Liver (tissue), 9 donors: ENCODE results near the gene SCAF1. TPM values are rescaled to one million over a fixed set of nuclear protein-coding genes. Genes with fewer than 3 reads are reported as not detected.

Experiments used
- DNase-seq: peaks from one replicate; pipeline ENCODE4 v3.0.0-alpha.2; 2017; ENCODE audit warnings: low spot score
- H3K27ac ChIP-seq, 2 donors: one replicate each; pipeline ENCODE4 v1.7.0; 2013; ENCODE audit warnings: inconsistent platforms in 2 of 2, low read length in 2 of 2, control low read depth in 1 of 2, low read depth in 1 of 2, mild to moderate bottlenecking in 1 of 2
- H3K27me3 ChIP-seq, 4 donors: one replicate each; pipeline versions ENCODE4 v1.6.1 to v1.7.0; 2013; ENCODE audit warnings: low read length in 3 of 4, inconsistent platforms in 1 of 4, mild to moderate bottlenecking in 1 of 4, moderate library complexity in 1 of 4; ENCODE audit not compliant: control insufficient read depth in 4 of 4, insufficient read depth in 4 of 4
- H3K36me3 ChIP-seq, 4 donors: one replicate each; pipeline versions ENCODE4 v1.6.1 to v1.7.0; 2013; ENCODE audit warnings: low read length in 3 of 4, mild to moderate bottlenecking in 3 of 4, low read depth in 1 of 4, moderate library complexity in 1 of 4; ENCODE audit not compliant: control insufficient read depth in 4 of 4, insufficient read depth in 3 of 4
- H3K4me1 ChIP-seq, 4 donors: one replicate each; pipeline versions ENCODE4 v1.6.1 to v1.7.0; 2013; ENCODE audit warnings: low read length in 3 of 4, mild to moderate bottlenecking in 3 of 4, moderate library complexity in 1 of 4; ENCODE audit not compliant: control insufficient read depth in 4 of 4, insufficient read depth in 4 of 4
- H3K4me3 ChIP-seq, 3 donors: one replicate each; pipeline versions ENCODE4 v1.6.1 to v1.7.0; 2013; ENCODE audit warnings: low read length in 3 of 3, control low read depth in 1 of 3, low read depth in 1 of 3, mild to moderate bottlenecking in 1 of 3
- H3K9ac ChIP-seq, 2 donors: one replicate each; pipeline ENCODE4 v1.7.0; 2013; ENCODE audit warnings: low read length in 2 of 2, mild to moderate bottlenecking in 2 of 2, moderate library complexity in 2 of 2, control low read depth in 1 of 2, low read depth in 1 of 2
- H3K9me3 ChIP-seq, 4 donors: one replicate each; pipeline versions ENCODE4 v1.6.1 to v1.7.0; 2013; ENCODE audit warnings: low read length in 3 of 4; ENCODE audit not compliant: control insufficient read depth in 4 of 4
- ATF3 ChIP-seq: IDR thresholded peaks from 2 replicates; pipeline ENCODE4 v1.6.1; 2016; ENCODE audit warnings: antibody characterized with exemption
- CTCF ChIP-seq: fragments of 150-350 bp; IDR thresholded peaks from 2 replicates; pipeline ENCODE4 v1.5.1; 2017; ENCODE audit warnings: improper control_type of control experiment, low read depth, low read length; ENCODE audit not compliant: missing input control
- EGR1 ChIP-seq, 2 donors: IDR thresholded peaks; 2 replicates each; pipeline ENCODE4 v1.6.1; 2016 to 2018; ENCODE audit warnings: antibody characterized with exemption in 2 of 2, low read depth in 2 of 2
- FOXA1 ChIP-seq: IDR thresholded peaks from 2 replicates; pipeline ENCODE4 v1.6.1; 2016; ENCODE audit warnings: antibody characterized with exemption
- FOXA2 ChIP-seq: IDR thresholded peaks from 2 replicates; pipeline ENCODE4 v1.6.1; 2016; ENCODE audit warnings: antibody characterized with exemption
- GABPA ChIP-seq, 2 donors: IDR thresholded peaks in 1 of 2; conservative IDR thresholded peaks in 1 of 2; 2 replicates each; pipeline ENCODE4 v1.6.1; 2016; ENCODE audit warnings: antibody characterized with exemption in 2 of 2, mild to moderate bottlenecking in 1 of 2, moderate library complexity in 1 of 2
- HNF4A ChIP-seq, 2 donors: conservative IDR thresholded peaks; 2 replicates each; pipeline ENCODE4 v1.6.1; 2016; ENCODE audit warnings: antibody characterized with exemption in 2 of 2, mild to moderate bottlenecking in 2 of 2
- HNF4G ChIP-seq: IDR thresholded peaks from 2 replicates; pipeline ENCODE4 v1.6.1; 2016; ENCODE audit warnings: antibody characterized with exemption
- JUND ChIP-seq, 2 donors: IDR thresholded peaks; 2 replicates each; pipeline ENCODE4 v1.6.1; 2016; ENCODE audit warnings: antibody characterized with exemption in 2 of 2
- MAX ChIP-seq: IDR thresholded peaks from 2 replicates; pipeline ENCODE4 v1.6.1; 2016; ENCODE audit warnings: antibody characterized with exemption
- NR2F2 ChIP-seq: IDR thresholded peaks from 2 replicates; pipeline ENCODE4 v1.6.1; 2016; ENCODE audit warnings: antibody characterized with exemption
- RAD21 ChIP-seq, 2 donors: IDR thresholded peaks; 2 replicates each; pipeline ENCODE4 v1.6.1; 2016; ENCODE audit warnings: antibody characterized with exemption in 2 of 2, mild to moderate bottlenecking in 2 of 2
- REST ChIP-seq: IDR thresholded peaks from 2 replicates; pipeline ENCODE4 v1.6.1; 2016; ENCODE audit warnings: antibody characterized with exemption, mild to moderate bottlenecking
- RXRA ChIP-seq, 2 donors: IDR thresholded peaks; 2 replicates each; pipeline ENCODE4 v1.6.1; 2017 to 2018; ENCODE audit warnings: antibody characterized with exemption in 2 of 2, mild to moderate bottlenecking in 1 of 2
- SP1 ChIP-seq: IDR thresholded peaks from 2 replicates; pipeline ENCODE4 v1.6.1; 2018; ENCODE audit warnings: antibody characterized with exemption, mild to moderate bottlenecking
- TAF1 ChIP-seq: conservative IDR thresholded peaks from 2 replicates; pipeline ENCODE4 v1.6.1; 2016; ENCODE audit warnings: antibody characterized with exemption, mild to moderate bottlenecking
- YY1 ChIP-seq: IDR thresholded peaks from 2 replicates; pipeline ENCODE4 v1.6.1; 2016; ENCODE audit warnings: antibody characterized with exemption, mild to moderate bottlenecking
- ZBTB33 ChIP-seq: IDR thresholded peaks from 2 replicates; pipeline ENCODE4 v1.6.1; 2016; ENCODE audit warnings: antibody characterized with exemption
- WGBS: extraction: QIAGEN DNeasy Blood & Tissue Kit; methylation state at CpG from one replicate; pipeline ENCODE4 v1.1.7; 2013; 5-methylcytosine and 5-hydroxymethylcytosine counted together
- polyA plus RNA-seq, 2 donors: library from polyadenylated mRNA; stranded (reverse) in 1 of 2; unstranded in 1 of 2; fragments of 200-250 nt in 1 of 2; fragments of >200 nt in 1 of 2; fragmentation: Nextera tagmentation in 1 of 2; extraction: Ambion mirVana in 1 of 2; gene quantifications; one replicate each; pipeline versions ENCODE4 v1.2.1 to v1.2.3, GENCODE V29; 2013 to 2015
- total RNA-seq, 2 donors: library from RNA; depleted of rRNA; stranded (reverse); fragments of >200 nt; gene quantifications; one replicate each; pipeline ENCODE4 v1.2.3, GENCODE V29; 2014
- donor health status: healthy.
- donor health status: healthy.
- donor health status: healthy.
- donor health status: healthy.
- donor health status: healthy.

SCAF1 gene
- total and polyA plus RNA-seq, 4 donors, result 4.6 to 17.6 (median 9.9) TPM

GRCh38 chr19:49684251-49684982 is 42.4 kb downstream of the SCAF1 start:
- no peaks in the 10 kb centered on the region for H3K9me3 ChIP-seq
- DNase-seq, result no peak
- no peak overlapping the region for H3K27ac ChIP-seq
- no peak overlapping the region for H3K4me3 ChIP-seq
- TF ChIP-seq HNF4A (conservative IDR thresholded peaks at IDR 0.05), result no peak
- peak; percentile 17 for TF ChIP-seq CTCF
- peaks cover 6 to 49% (median 16%) of the 10 kb centered on the region in 4 donors for H3K36me3 ChIP-seq
- no peaks in the 10 kb centered on the region for H3K27me3 ChIP-seq
- 86% methylated on average over 35 of the region's 35 CpGs for WGBS
- no peak overlapping the region for H3K9ac ChIP-seq
- H3K4me1 ChIP-seq, result peaks cover 2 to 31% (median 13%) of the 10 kb centered on the region in 4 donors

- WGBS, result 93% methylated on average over 13 of the region's 13 CpGs
- peaks cover 4 to 31% (median 17%) of the 10 kb centered on the region in 4 donors for H3K4me1 ChIP-seq
These were observed 43.1 kb downstream of the SCAF1 start for GRCh38 chr19:49684983-49685553.

More at GRCh38 chr19:49684983-49685553, 43.1 kb downstream of the SCAF1 start:
- Histone ChIP-seq H3K27ac (no peak overlapping the region), H3K36me3 (peaks cover 6 to 49% (median 16%) of the 10 kb centered on the region in 4 donors), H3K27me3 (no peaks in the 10 kb centered on the region), H3K9ac (no peak overlapping the region), H3K4me3 (no peak overlapping the region), H3K9me3 (no peaks in the 10 kb centered on the region)
- DNase-seq, result no peak
- TF ChIP-seq GABPA (IDR thresholded peaks at IDR 0.05 in 1 of 2, conservative IDR thresholded peaks at IDR 0.05 in 1 of 2) (no peak), HNF4A (conservative IDR thresholded peaks at IDR 0.05) (no peak), TAF1 (no peak), RAD21 (IDR thresholded peaks at IDR 0.05) (no peak), RXRA (IDR thresholded peaks at IDR 0.05) (no peak), NR2F2 (no peak), FOXA1 (no peak), JUND (IDR thresholded peaks at IDR 0.05) (no peak), HNF4G (no peak), FOXA2 (no peak), EGR1 (IDR thresholded peaks at IDR 0.05; ENCODE audit: low read depth in 2 of 2) (no peak), ZBTB33 (no peak), CTCF (no peak), ATF3 (no peak), REST (no peak), MAX (no peak), SP1 (no peak), YY1 (no peak)
